GM18868 (cell line): Measurements from ENCODE around the gene PVALEF.

ENCODE experiments used
- ATAC-seq: cut with Tn5 transposase; IDR thresholded peaks from one replicate; pipeline ENCODE4 v1.9.1; 2021; ENCODE audit warnings: mild to moderate bottlenecking, moderate library complexity; ENCODE audit not compliant: unreplicated experiment

PVALEF gene

GRCh38 chr17:81160747-81161453, 4.4 kb upstream of the PVALEF start:
- no peak for ATAC-seq

GRCh38 chr17:81161536-81161935, 3.8 kb upstream of the PVALEF start:
- no peak for ATAC-seq

GRCh38 chr17:81161972-81162371, 3.3 kb upstream of the PVALEF start:
- ATAC-seq = no peak

- no peak for ATAC-seq
Observed at GRCh38 chr17:81162491-81162890, 2.8 kb upstream of the PVALEF start.

GRCh38 chr17:81163051-81163695, 2.1 kb upstream of the PVALEF start:
- no peak for ATAC-seq

GRCh38 chr17:81163703-81164370, 1.5 kb upstream of the PVALEF start:
- no peak for ATAC-seq

- ATAC-seq = no peak
Observed at GRCh38 chr17:81164371-81165245, 699 bp upstream of the PVALEF start.

- no peak for ATAC-seq
Observed at GRCh38 chr17:81166033-81166492, 756 bp downstream of the PVALEF start, which contains the start of gene AATK. TSS of gene AATK (minus strand) at chr17:81166221. CDS start at chr17:81165992, 229 bp downstream.

GRCh38 chr17:81167194-81167524, 1.9 kb downstream of the PVALEF start:
- no peak for ATAC-seq

- no peak for ATAC-seq
Observed at GRCh38 chr17:81167638-81168037, 2.3 kb downstream of the PVALEF start.

- ATAC-seq = no peak
Observed at GRCh38 chr17:81169870-81170309, 4.6 kb downstream of the PVALEF start.

- no peak for ATAC-seq
Observed at GRCh38 chr17:81170727-81171494, 5.6 kb downstream of the PVALEF start.

GRCh38 chr17:81171941-81172340, 6.6 kb downstream of the PVALEF start:
- no peak for ATAC-seq

- ATAC-seq = no peak
Observed at GRCh38 chr17:81173052-81173761, 7.9 kb downstream of the PVALEF start.

GRCh38 chr17:81173762-81174155, 8.5 kb downstream of the PVALEF start:
- no peak for ATAC-seq

GRCh38 chr17:81176666-81177065, 11.4 kb downstream of the PVALEF start:
- no peak for ATAC-seq

GRCh38 chr17:81178136-81179091, 13.1 kb downstream of the PVALEF start:
- ATAC-seq = no peak

GRCh38 chr17:81179220-81179619, 13.9 kb downstream of the PVALEF start:
- ATAC-seq = no peak
